ENCODE measurements around the gene JAKMIP1.

- TF ChIP-seq POLR2A (IDR thresholded peaks at IDR 0.05) (no peak), CTCF (IDR thresholded peaks at IDR 0.05) (no peak), POLR2AphosphoS5 (IDR thresholded peaks at IDR 0.05) (no peak)
Measured at GRCh38 chr4:6002926-6003325, 197.4 kb downstream of the JAKMIP1 start.

Data from upper lobe of left lung (tissue), 4 donors.